ENCODE results near the gene SLC24A3. TPM values are rescaled to one million over a fixed set of nuclear protein-coding genes. Genes with fewer than 3 reads are reported as not detected.

Gene SLC24A3
- total RNA-seq, 4 donors from 2014 or later, result 12.9 to 49.8 (median 27.6) TPM

GRCh38 chr20:19320005-19320404, 107.6 kb downstream of the SLC24A3 start:
- no peak for TF ChIP-seq POLR2A (IDR thresholded peaks at IDR 0.05)
- Histone ChIP-seq H3K9me3 (no peaks in the 10 kb centered on the region), H3K27me3 (no peaks in the 10 kb centered on the region), H3K4me3 (no peak overlapping the region), H3K4me1 (no peaks in the 10 kb centered on the region), H3K36me3 (no peaks in the 10 kb centered on the region), H3K27ac (no peak overlapping the region)
- intact Hi-C loops (cut with DNase I; ENCODE audit: low total_unique reads), result no loop called here
- no peak for DNase-seq

- Histone ChIP-seq H3K27ac (no peak overlapping the region), H3K36me3 (no peaks in the 10 kb centered on the region), H3K27me3 (no peaks in the 10 kb centered on the region), H3K4me1 (no peaks in the 10 kb centered on the region), H3K4me3 (no peak overlapping the region), H3K9me3 (no peaks in the 10 kb centered on the region)
- no peak for TF ChIP-seq CTCF (IDR thresholded peaks at IDR 0.05)
- TF ChIP-seq POLR2A (IDR thresholded peaks at IDR 0.05), result no peak
- peak in 1 of 2 donors; percentile 29 for DNase-seq
- intact Hi-C loops (cut with DNase I; ENCODE audit: low total_unique reads), result no loop called here
Observed at GRCh38 chr20:19321176-19321575, 108.7 kb downstream of the SLC24A3 start.

GRCh38 chr20:19322061-19322985, 109.9 kb downstream of the SLC24A3 start:
- no peak for DNase-seq
- intact Hi-C loops (cut with DNase I; ENCODE audit: low total_unique reads), result no loop called here
- Histone ChIP-seq H3K4me3 (no peak overlapping the region), H3K9me3 (no peaks in the 10 kb centered on the region), H3K36me3 (no peaks in the 10 kb centered on the region), H3K27me3 (no peaks in the 10 kb centered on the region), H3K27ac (no peak overlapping the region), H3K4me1 (no peaks in the 10 kb centered on the region)
- TF ChIP-seq POLR2A (IDR thresholded peaks at IDR 0.05), result no peak
- no peak for TF ChIP-seq CTCF (IDR thresholded peaks at IDR 0.05)

GRCh38 chr20:19327401-19327800, 115.0 kb downstream of the SLC24A3 start:
- DNase-seq, result no peak
- H3K4me3 ChIP-seq, result no peak overlapping the region
- H3K9me3 ChIP-seq, result no peaks in the 10 kb centered on the region
- no peak overlapping the region for H3K27ac ChIP-seq
- H3K27me3 ChIP-seq, result no peaks in the 10 kb centered on the region
- H3K36me3 ChIP-seq, result no peaks in the 10 kb centered on the region
- intact Hi-C loops (cut with DNase I; ENCODE audit: low total_unique reads), result no loop called here
- no peaks in the 10 kb centered on the region for H3K4me1 ChIP-seq
- TF ChIP-seq CTCF (IDR thresholded peaks at IDR 0.05), result no peak
- no peak for TF ChIP-seq POLR2A (IDR thresholded peaks at IDR 0.05)

GRCh38 chr20:19328676-19329075, 116.2 kb downstream of the SLC24A3 start:
- no peaks in the 10 kb centered on the region for H3K27me3 ChIP-seq
- H3K9me3 ChIP-seq, result no peaks in the 10 kb centered on the region
- intact Hi-C loops (cut with DNase I; ENCODE audit: low total_unique reads), result no loop called here
- DNase-seq, result no peak
- H3K4me1 ChIP-seq, result no peaks in the 10 kb centered on the region
- H3K36me3 ChIP-seq, result no peaks in the 10 kb centered on the region
- TF ChIP-seq POLR2A (IDR thresholded peaks at IDR 0.05) (no peak), CTCF (IDR thresholded peaks at IDR 0.05) (no peak)
- H3K27ac ChIP-seq, result no peak overlapping the region
- no peak overlapping the region for H3K4me3 ChIP-seq
